Heart left ventricle (tissue), 13 donors: Measurements from ENCODE around the gene ASIC2.

Source experiments
- POLR2A ChIP-seq, 2 donors: fragments of 450-650 bp; IDR thresholded peaks; one replicate each; pipeline ENCODE4 v1.6.1; 2017; ENCODE audit warnings: antibody characterized with exemption in 2 of 2, mild to moderate bottlenecking in 2 of 2, moderate library complexity in 2 of 2
- TF ChIP-seq, protein P1 (sequence below), 12 donors: fragments of 200-600 bp; sonication (generic) in 4 of 12; IDR thresholded peaks; one replicate each; pipeline versions ENCODE4 v1.5.0 to v1.8.0; 2018 to 2022; ENCODE audit warnings: antibody characterized with exemption in 12 of 12, mild to moderate bottlenecking in 5 of 12
- donor health status: ischemic (EF 13 %, LVEDD 7.1; RV severe dilation, severe dysfunction).
- donor health status: DM: no; HTN: yes; CAD: no.
- donor health status: DM: no; HTN: no; CAD: no.
- donor health status: ischemic (EF 25% LVEDD 6.9; RV normal size, moderate dysfunction).
- donor health status: ischemic (EF 25% LVEDD 5.7; RV mildly dilated, moderate dysfunction).
- donor health status: ischemic (EF 35%, LVEDD 5.7; RV mildly dilated, moderate dysfunction).
- donor health status: nonischemic (EF 11% LVEDD 7.7; RV severe dilation, severe dysfunction).
- donor health status: DM: yes; HTN: yes; CAD: no.
- donor health status: PGD.
- donor health status: ischemic (EF 29% LVEDD 5.4; RV normal size, mild dysfunction).
- donor health status: nonischemic (EF 23%, LVEDD 6.1; RV moderate dilation, normal function).

DNA sequence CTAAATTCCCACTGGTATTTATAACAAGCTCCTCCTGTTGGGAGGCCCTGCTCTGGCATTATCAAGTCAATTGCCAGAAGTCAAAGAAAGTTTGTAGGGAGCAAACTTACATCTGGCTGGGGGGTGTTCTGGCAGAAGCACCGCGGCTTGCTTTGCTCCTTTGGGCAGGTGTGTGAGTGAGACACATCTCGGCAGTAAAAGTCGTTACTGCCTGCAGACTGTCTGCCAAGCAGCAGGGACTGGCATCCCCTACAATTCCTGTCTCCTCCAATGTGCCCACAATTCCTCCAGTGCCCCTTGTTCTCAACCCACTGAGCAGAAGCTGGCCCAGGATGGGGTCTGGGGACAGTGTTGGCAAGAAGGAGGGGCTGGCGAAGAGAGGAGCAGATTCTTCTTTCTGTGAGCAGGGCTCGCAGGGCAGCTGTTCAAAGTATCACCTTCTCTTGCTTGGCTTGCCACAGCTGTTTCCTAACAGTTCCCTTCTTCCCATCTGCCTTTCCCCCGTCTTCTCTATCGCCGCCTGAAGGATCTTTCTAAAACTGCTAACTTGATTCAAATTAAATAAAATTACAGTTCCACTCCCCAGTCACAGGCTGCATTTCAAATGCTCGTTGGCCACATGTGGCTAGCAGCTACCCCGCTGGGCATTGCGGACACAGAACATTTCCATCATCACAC lies 271.2 kb downstream of the ASIC2 start:
- TF ChIP-seq, protein P1, sequence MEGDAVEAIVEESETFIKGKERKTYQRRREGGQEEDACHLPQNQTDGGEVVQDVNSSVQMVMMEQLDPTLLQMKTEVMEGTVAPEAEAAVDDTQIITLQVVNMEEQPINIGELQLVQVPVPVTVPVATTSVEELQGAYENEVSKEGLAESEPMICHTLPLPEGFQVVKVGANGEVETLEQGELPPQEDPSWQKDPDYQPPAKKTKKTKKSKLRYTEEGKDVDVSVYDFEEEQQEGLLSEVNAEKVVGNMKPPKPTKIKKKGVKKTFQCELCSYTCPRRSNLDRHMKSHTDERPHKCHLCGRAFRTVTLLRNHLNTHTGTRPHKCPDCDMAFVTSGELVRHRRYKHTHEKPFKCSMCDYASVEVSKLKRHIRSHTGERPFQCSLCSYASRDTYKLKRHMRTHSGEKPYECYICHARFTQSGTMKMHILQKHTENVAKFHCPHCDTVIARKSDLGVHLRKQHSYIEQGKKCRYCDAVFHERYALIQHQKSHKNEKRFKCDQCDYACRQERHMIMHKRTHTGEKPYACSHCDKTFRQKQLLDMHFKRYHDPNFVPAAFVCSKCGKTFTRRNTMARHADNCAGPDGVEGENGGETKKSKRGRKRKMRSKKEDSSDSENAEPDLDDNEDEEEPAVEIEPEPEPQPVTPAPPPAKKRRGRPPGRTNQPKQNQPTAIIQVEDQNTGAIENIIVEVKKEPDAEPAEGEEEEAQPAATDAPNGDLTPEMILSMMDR (IDR thresholded peaks at IDR 0.05), result no peak
- TF ChIP-seq POLR2A (IDR thresholded peaks at IDR 0.05), result no peak
